ENCODE results near the gene C2CD2.

Gene C2CD2

GRCh38 chr21:41861255-41861654, 92.6 kb downstream of the C2CD2 start:
- no peak for FAIRE-seq

GRCh38 chr21:41859297-41859980, 94.4 kb downstream of the C2CD2 start:
- FAIRE-seq, result no peak

GRCh38 chr21:41858466-41859296, 95.1 kb downstream of the C2CD2 start:
- FAIRE-seq, result no peak

- FAIRE-seq, result no peak
Observed at GRCh38 chr21:41857771-41858300, 96.0 kb downstream of the C2CD2 start.

GRCh38 chr21:41856572-41856971, 97.2 kb downstream of the C2CD2 start:
- no peak for FAIRE-seq

- FAIRE-seq, result no peak
Observed at GRCh38 chr21:41854426-41854995, 99.3 kb downstream of the C2CD2 start.

GRCh38 chr21:41852929-41853320, 100.9 kb downstream of the C2CD2 start:
- FAIRE-seq, result no peak

GRCh38 chr21:41852151-41852928, 101.5 kb downstream of the C2CD2 start:
- no peak for FAIRE-seq

- FAIRE-seq, result no peak
Observed at GRCh38 chr21:41851090-41851790, 102.6 kb downstream of the C2CD2 start.

- FAIRE-seq, result no peak
Observed at GRCh38 chr21:41850085-41850484, 103.7 kb downstream of the C2CD2 start.

- no peak for FAIRE-seq
Observed at GRCh38 chr21:41848958-41849580, 104.7 kb downstream of the C2CD2 start.

GRCh38 chr21:41848533-41848932, 105.3 kb downstream of the C2CD2 start:
- no peak for FAIRE-seq

GRCh38 chr21:41847066-41847804, 106.6 kb downstream of the C2CD2 start:
- FAIRE-seq, result no peak

GRCh38 chr21:41846536-41846935, 107.3 kb downstream of the C2CD2 start:
- no peak for FAIRE-seq

- FAIRE-seq, result no peak
Observed at GRCh38 chr21:41846033-41846317, 107.8 kb downstream of the C2CD2 start.

GRCh38 chr21:41845310-41846032, 108.3 kb downstream of the C2CD2 start:
- no peak for FAIRE-seq

- FAIRE-seq, result no peak
Observed at GRCh38 chr21:41843584-41843983, 110.2 kb downstream of the C2CD2 start.

- FAIRE-seq, result no peak
Observed at GRCh38 chr21:41840880-41841279, 112.9 kb downstream of the C2CD2 start.

GRCh38 chr21:41839387-41840000, 114.3 kb downstream of the C2CD2 start:
- no peak for FAIRE-seq

- FAIRE-seq, result no peak
Observed at GRCh38 chr21:41837756-41838297, 116.0 kb downstream of the C2CD2 start.
